ENCODE measurements around the gene ZXDA.

The ZXDA gene

GRCh38 chrX:57899064-57899463 is 11.2 kb downstream of the ZXDA start:
- no peak for DNase-seq (ENCODE audit: low spot score)

GRCh38 chrX:57871463-57871862 is 38.8 kb downstream of the ZXDA start:
- no peak for DNase-seq (ENCODE audit: low spot score)

Data from SK-N-DZ (cell line).